ENCODE measurements around the gene NCKAP5L. TPM values are rescaled to one million over a fixed set of nuclear protein-coding genes. Genes with fewer than 3 reads are reported as not detected.

Gene NCKAP5L
- total RNA-seq, 1 experiment from 2014 or later: 19.5 TPM

GRCh38 chr12:49763006-49763591, 65.1 kb downstream of the NCKAP5L start:
- Mint-ChIP-seq H3K4me3 (ENCODE audit: unreplicated experiment) (no peak overlapping the region), H3K27ac (ENCODE audit: unreplicated experiment) (no peak overlapping the region), H3K9me3 (ENCODE audit: unreplicated experiment) (no peaks in the 10 kb centered on the region), H3K27me3 (ENCODE audit: insufficient read depth, unreplicated experiment) (no peaks in the 10 kb centered on the region), H3K36me3 (ENCODE audit: insufficient read depth, unreplicated experiment) (peaks cover 82% of the 10 kb centered on the region), H3K4me1 (ENCODE audit: low read depth, unreplicated experiment) (no peaks in the 10 kb centered on the region)
- TF ChIP-seq CTCF (IDR thresholded peaks at IDR 0.05; ENCODE audit: insufficient read depth in 1 of 2, low read depth in 1 of 2, low read length in 1 of 2, severe bottlenecking in 1 of 2, unreplicated experiment in 1 of 2): peak; percentile 83 to 84
- no peaks in the 10 kb centered on the region for H3K27me3 ChIP-seq (replicated peaks; ENCODE audit: control insufficient read depth, insufficient read depth, low read length)
- BruUV-seq (replicated peaks): no TSS peak
- no peaks in the 10 kb centered on the region for H3K4me1 ChIP-seq
- ChIA-PET POLR2A (interaction anchor here (1.1 kb wide), 1 partner anchor 22 kb away, joined by 5 read pairs; no protein-coding TSS in a partner anchor), CTCF (interaction anchor here (1.4 to 2.2 kb wide), 4 partner anchors 15 to 76 kb away, joined by 3 to 22 read pairs (median 4); partner anchors contain the start of genes NCKAP5L and TMBIM6)
- no peak overlapping the region for H3K4me3 ChIP-seq (ENCODE audit: low read depth, low read length)
- H3K36me3 ChIP-seq (ENCODE audit: control insufficient read depth, insufficient read depth, low read length): peaks cover 10% of the 10 kb centered on the region
- intact Hi-C loops (cut with micrococcal nuclease; ENCODE audit: unreplicated experiment): loop anchor here (1.0 kb wide), 1 partner anchor 22 kb away; the partner anchor contains the start of gene TMBIM6
- DNase-seq: peak; percentile 65 to 82
- H3K9me3 ChIP-seq: no peaks in the 10 kb centered on the region

- Mint-ChIP-seq H3K36me3 (ENCODE audit: insufficient read depth, unreplicated experiment) (peaks cover 88% of the 10 kb centered on the region), H3K27ac (ENCODE audit: unreplicated experiment) (no peak overlapping the region), H3K4me1 (ENCODE audit: low read depth, unreplicated experiment) (no peaks in the 10 kb centered on the region), H3K27me3 (ENCODE audit: insufficient read depth, unreplicated experiment) (no peaks in the 10 kb centered on the region), H3K9me3 (ENCODE audit: unreplicated experiment) (no peaks in the 10 kb centered on the region), H3K4me3 (ENCODE audit: unreplicated experiment) (no peak overlapping the region)
- BruUV-seq (replicated peaks): no TSS peak
- H3K9me3 ChIP-seq: no peaks in the 10 kb centered on the region
- POLR2A ChIA-PET: interaction anchor here (1.1 kb wide), 1 partner anchor 21 kb away, joined by 5 read pairs; no protein-coding TSS in a partner anchor
- intact Hi-C loops (cut with micrococcal nuclease; ENCODE audit: unreplicated experiment): no loop called here
- no peaks in the 10 kb centered on the region for H3K4me1 ChIP-seq
- no peaks in the 10 kb centered on the region for H3K27me3 ChIP-seq (replicated peaks; ENCODE audit: control insufficient read depth, insufficient read depth, low read length)
- no peak for TF ChIP-seq CTCF (IDR thresholded peaks at IDR 0.05; ENCODE audit: insufficient read depth in 1 of 2, low read depth in 1 of 2, low read length in 1 of 2, severe bottlenecking in 1 of 2, unreplicated experiment in 1 of 2)
- no peak overlapping the region for H3K4me3 ChIP-seq (ENCODE audit: low read depth, low read length)
- no peak for DNase-seq
- peaks cover 12% of the 10 kb centered on the region for H3K36me3 ChIP-seq (ENCODE audit: control insufficient read depth, insufficient read depth, low read length)
- CTCF ChIA-PET: interaction anchor here (1.4 to 2.2 kb wide), 4 partner anchors 15 to 77 kb away, joined by 3 to 22 read pairs (median 4); partner anchors contain the start of genes NCKAP5L and TMBIM6
These were observed 65.8 kb downstream of the NCKAP5L start for GRCh38 chr12:49762468-49762847.

- Histone ChIP-seq H3K36me3 (ENCODE audit: control insufficient read depth, insufficient read depth, low read length) (peaks cover 14% of the 10 kb centered on the region), H3K4me3 (ENCODE audit: low read depth, low read length) (no peak overlapping the region), H3K27me3 (replicated peaks; ENCODE audit: control insufficient read depth, insufficient read depth, low read length) (no peaks in the 10 kb centered on the region), H3K9me3 (no peaks in the 10 kb centered on the region), H3K4me1 (no peaks in the 10 kb centered on the region)
- no TSS peak for BruUV-seq (replicated peaks)
- no peaks in the 10 kb centered on the region for H3K9me3 Mint-ChIP-seq (ENCODE audit: unreplicated experiment)
- no peak for DNase-seq
- ChIA-PET CTCF (interaction anchor here (1.4 to 2.2 kb wide), 4 partner anchors 14 to 77 kb away, joined by 3 to 22 read pairs (median 4); partner anchors contain the start of genes NCKAP5L and TMBIM6), POLR2A (interaction anchor here (1.1 kb wide), 1 partner anchor 21 kb away, joined by 5 read pairs; no protein-coding TSS in a partner anchor)
- peaks cover 94% of the 10 kb centered on the region for H3K36me3 Mint-ChIP-seq (ENCODE audit: insufficient read depth, unreplicated experiment)
- H3K27ac Mint-ChIP-seq (ENCODE audit: unreplicated experiment): no peak overlapping the region
- no peak overlapping the region for H3K4me3 Mint-ChIP-seq (ENCODE audit: unreplicated experiment)
- TF ChIP-seq CTCF (IDR thresholded peaks at IDR 0.05; ENCODE audit: insufficient read depth in 1 of 2, low read depth in 1 of 2, low read length in 1 of 2, severe bottlenecking in 1 of 2, unreplicated experiment in 1 of 2): no peak
- intact Hi-C loops (cut with micrococcal nuclease; ENCODE audit: unreplicated experiment): no loop called here
- H3K27me3 Mint-ChIP-seq (ENCODE audit: insufficient read depth, unreplicated experiment): no peaks in the 10 kb centered on the region
- H3K4me1 Mint-ChIP-seq (ENCODE audit: low read depth, unreplicated experiment): no peaks in the 10 kb centered on the region
These were observed 66.3 kb downstream of the NCKAP5L start for GRCh38 chr12:49761677-49762467.

Data from Caco-2 (cell line).